Gastroesophageal sphincter (tissue), 3 donors: ENCODE results near the gene MLN.

Experiments
- CTCF ChIP-seq, 4 experiments: fragments of 200-600 bp in 2 of 4; fragments of 450-650 bp in 2 of 4; sonication (generic) in 1 of 4; IDR thresholded peaks; one replicate each; pipeline ENCODE4 v1.5.1; 2017 to 2019; ENCODE audit warnings: antibody characterized with exemption in 4 of 4, mild to moderate bottlenecking in 2 of 4, moderate library complexity in 2 of 4
- EP300 ChIP-seq: sonication (generic); formaldehyde crosslinking; IDR thresholded peaks from one replicate; pipeline ENCODE4 v1.6.1; 2017; ENCODE audit warnings: antibody characterized with exemption, mild to moderate bottlenecking
- POLR2AphosphoS5 ChIP-seq: sonication (generic); formaldehyde crosslinking; IDR thresholded peaks from one replicate; pipeline ENCODE4 v1.6.1; 2017; ENCODE audit warnings: antibody characterized with exemption

GRCh38 chr6:33841868-33842267 lies 38.1 kb upstream of the MLN start:
- no peak for TF ChIP-seq CTCF (IDR thresholded peaks at IDR 0.05)
- no peak for TF ChIP-seq EP300
- no peak for TF ChIP-seq POLR2AphosphoS5
